ENCODE measurements around the gene C14orf93.
A peak's percentile ranks its signal among the peaks of the same experiment; 100 is the strongest.

Gene C14orf93

GRCh38 chr14:23045419-23046357 lies 35.7 kb upstream of the C14orf93 start:
- no peak for DNase-seq (ENCODE audit: low read depth)

- DNase-seq (ENCODE audit: low read depth): no peak
These were observed 34.9 kb upstream of the C14orf93 start for GRCh38 chr14:23044840-23045239.

- DNase-seq (ENCODE audit: low read depth): no peak
These were observed 33.8 kb upstream of the C14orf93 start for GRCh38 chr14:23043754-23044153.

GRCh38 chr14:23043145-23043544 lies 33.2 kb upstream of the C14orf93 start:
- DNase-seq (ENCODE audit: low read depth): no peak

GRCh38 chr14:23042162-23042965 lies 32.4 kb upstream of the C14orf93 start, which contains the start of gene PSMB11:
Gene PSMB11 (plus strand): TSS chr14:23042212. CDS start chr14:23042226, 14 bp downstream.
- no peak for DNase-seq (ENCODE audit: low read depth)

- no peak for DNase-seq (ENCODE audit: low read depth)
These were observed 31.8 kb upstream of the C14orf93 start for GRCh38 chr14:23041729-23042128.

- no peak for DNase-seq (ENCODE audit: low read depth)
These were observed 30.2 kb upstream of the C14orf93 start for GRCh38 chr14:23040100-23040499.

GRCh38 chr14:23035303-23036144 lies 25.6 kb upstream of the C14orf93 start:
- no peak for DNase-seq (ENCODE audit: low read depth)

- peak; percentile 81 for DNase-seq (ENCODE audit: low read depth)
These were observed 24.8 kb upstream of the C14orf93 start, which contains the start of gene PSMB5 for GRCh38 chr14:23034498-23035302. Gene PSMB5 (minus strand): TSS chr14:23034900. CDS start chr14:23034881, 19 bp downstream.

GRCh38 chr14:23033801-23034497 lies 24.0 kb upstream of the C14orf93 start:
- DNase-seq (ENCODE audit: low read depth): no peak

GRCh38 chr14:23033251-23033727 lies 23.3 kb upstream of the C14orf93 start:
- DNase-seq (ENCODE audit: low read depth): no peak

- DNase-seq (ENCODE audit: low read depth): no peak
These were observed 21.0 kb upstream of the C14orf93 start for GRCh38 chr14:23030936-23031335.

GRCh38 chr14:23028799-23029198 lies 18.9 kb upstream of the C14orf93 start:
- DNase-seq (ENCODE audit: low read depth): no peak

GRCh38 chr14:23025151-23025814 lies 15.3 kb upstream of the C14orf93 start:
- DNase-seq (ENCODE audit: low read depth): no peak

- no peak for DNase-seq (ENCODE audit: low read depth)
These were observed 14.7 kb upstream of the C14orf93 start for GRCh38 chr14:23024612-23025075.

GRCh38 chr14:23023795-23024152 lies 13.8 kb upstream of the C14orf93 start:
- DNase-seq (ENCODE audit: low read depth): no peak

- DNase-seq (ENCODE audit: low read depth): no peak
These were observed 13.3 kb upstream of the C14orf93 start for GRCh38 chr14:23023022-23023794.

GRCh38 chr14:23021889-23022442 lies 12.0 kb upstream of the C14orf93 start:
- DNase-seq (ENCODE audit: low read depth): no peak

Data from activated gamma-delta T cell treated with anti-CD3 and anti-CD28 coated beads, Interleukin-2, amount 50 U/mL, for 16 hours (primary cell).